Suprapubic skin (tissue), 4 donors: ENCODE results near the gene SLC25A46. TPM values are rescaled to one million over a fixed set of nuclear protein-coding genes. Genes with fewer than 3 reads are reported as not detected.

Experiments
- DNase-seq, 2 donors: peaks; one replicate each; pipeline ENCODE4 v3.0.0-alpha.2; 2019; ENCODE audit warnings: low spot score in 2 of 2
- H3K27ac ChIP-seq: fragments of 200-600 bp; sonication (generic); one replicate; pipeline ENCODE4 v1.5.1; 2019
- H3K27me3 ChIP-seq: fragments of 200-600 bp; sonication (generic); one replicate; pipeline ENCODE4 v1.5.1; 2019
- H3K36me3 ChIP-seq: fragments of 200-600 bp; sonication (generic); one replicate; pipeline ENCODE4 v1.5.1; 2019
- H3K4me1 ChIP-seq: fragments of 200-600 bp; sonication (generic); one replicate; pipeline ENCODE4 v1.5.1; 2019
- H3K4me3 ChIP-seq: fragments of 200-600 bp; sonication (generic); one replicate; pipeline ENCODE4 v1.5.1; 2019; ENCODE audit warnings: mild to moderate bottlenecking
- H3K9me3 ChIP-seq: fragments of 200-600 bp; sonication (generic); one replicate; pipeline ENCODE4 v1.5.1; 2019
- EP300 ChIP-seq: sonication (generic); formaldehyde crosslinking; IDR thresholded peaks from one replicate; pipeline ENCODE4 v1.6.1; 2017; ENCODE audit warnings: antibody characterized with exemption
- POLR2A ChIP-seq, 2 donors: fragments of 450-650 bp; IDR thresholded peaks; one replicate each; pipeline ENCODE4 v1.6.1; 2017; ENCODE audit warnings: antibody characterized with exemption in 2 of 2, mild to moderate bottlenecking in 2 of 2, moderate library complexity in 2 of 2
- POLR2AphosphoS5 ChIP-seq, 3 donors: sonication (generic); formaldehyde crosslinking; IDR thresholded peaks; one replicate each; pipeline ENCODE4 v1.6.1; 2017; ENCODE audit warnings: antibody characterized with exemption in 3 of 3
- WGBS: methylation state at CpG from one replicate; pipeline ENCODE4 v1.1.5; 2018; 5-methylcytosine and 5-hydroxymethylcytosine counted together
- total RNA-seq, 4 donors: library from RNA; depleted of rRNA; stranded (reverse); fragments of >200 nt; gene quantifications; one replicate each; pipeline ENCODE4 v1.1.0, GENCODE V29; 2016
- TF ChIP-seq, protein P1 (sequence below), 2 donors: fragments of 200-600 bp in 1 of 2; fragments of 450-650 bp in 1 of 2; sonication (generic) in 1 of 2; IDR thresholded peaks; one replicate each; pipeline ENCODE4 v1.5.1; 2016 to 2019; ENCODE audit warnings: antibody characterized with exemption in 2 of 2, mild to moderate bottlenecking in 1 of 2, moderate library complexity in 1 of 2

The SLC25A46 gene
- total RNA-seq, 4 donors from 2014 or later, result 27.8 to 46.4 (median 45.4) TPM

DNA sequence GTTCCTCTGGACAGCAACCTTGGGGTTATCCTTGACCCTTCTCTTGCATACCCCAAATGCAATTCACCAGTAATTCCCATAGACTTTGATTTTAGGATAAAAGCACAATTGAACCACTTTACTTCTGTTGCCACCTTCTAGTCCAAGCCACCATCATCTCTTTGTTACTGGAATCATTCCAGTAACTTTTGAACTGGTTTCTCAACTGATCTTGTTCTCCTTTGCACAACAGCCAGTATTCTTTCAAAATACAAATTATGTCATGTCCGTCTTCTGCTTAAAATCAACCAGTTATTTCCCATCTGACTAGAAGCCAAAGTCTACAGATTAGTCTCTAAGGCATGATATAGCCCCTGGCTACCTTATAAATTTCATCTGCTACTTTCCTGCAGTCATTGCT, 21.4 kb downstream of the SLC25A46 start:
- H3K9me3 ChIP-seq, result no peaks in the 10 kb centered on the region
- no peak overlapping the region for H3K4me3 ChIP-seq
- H3K27ac ChIP-seq, result no peak overlapping the region
- H3K4me1 ChIP-seq, result no peaks in the 10 kb centered on the region
- no peaks in the 10 kb centered on the region for H3K27me3 ChIP-seq
- no peak for DNase-seq
- TF ChIP-seq, protein P1, sequence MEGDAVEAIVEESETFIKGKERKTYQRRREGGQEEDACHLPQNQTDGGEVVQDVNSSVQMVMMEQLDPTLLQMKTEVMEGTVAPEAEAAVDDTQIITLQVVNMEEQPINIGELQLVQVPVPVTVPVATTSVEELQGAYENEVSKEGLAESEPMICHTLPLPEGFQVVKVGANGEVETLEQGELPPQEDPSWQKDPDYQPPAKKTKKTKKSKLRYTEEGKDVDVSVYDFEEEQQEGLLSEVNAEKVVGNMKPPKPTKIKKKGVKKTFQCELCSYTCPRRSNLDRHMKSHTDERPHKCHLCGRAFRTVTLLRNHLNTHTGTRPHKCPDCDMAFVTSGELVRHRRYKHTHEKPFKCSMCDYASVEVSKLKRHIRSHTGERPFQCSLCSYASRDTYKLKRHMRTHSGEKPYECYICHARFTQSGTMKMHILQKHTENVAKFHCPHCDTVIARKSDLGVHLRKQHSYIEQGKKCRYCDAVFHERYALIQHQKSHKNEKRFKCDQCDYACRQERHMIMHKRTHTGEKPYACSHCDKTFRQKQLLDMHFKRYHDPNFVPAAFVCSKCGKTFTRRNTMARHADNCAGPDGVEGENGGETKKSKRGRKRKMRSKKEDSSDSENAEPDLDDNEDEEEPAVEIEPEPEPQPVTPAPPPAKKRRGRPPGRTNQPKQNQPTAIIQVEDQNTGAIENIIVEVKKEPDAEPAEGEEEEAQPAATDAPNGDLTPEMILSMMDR (IDR thresholded peaks at IDR 0.05), result no peak
- TF ChIP-seq EP300, result no peak
- TF ChIP-seq POLR2A (IDR thresholded peaks at IDR 0.05), result no peak
- no peak for TF ChIP-seq POLR2AphosphoS5 (IDR thresholded peaks at IDR 0.05)
- H3K36me3 ChIP-seq, result peaks cover 51% of the 10 kb centered on the region
- WGBS, result 81% methylated on average over 1 of the region's 1 CpG

DNA sequence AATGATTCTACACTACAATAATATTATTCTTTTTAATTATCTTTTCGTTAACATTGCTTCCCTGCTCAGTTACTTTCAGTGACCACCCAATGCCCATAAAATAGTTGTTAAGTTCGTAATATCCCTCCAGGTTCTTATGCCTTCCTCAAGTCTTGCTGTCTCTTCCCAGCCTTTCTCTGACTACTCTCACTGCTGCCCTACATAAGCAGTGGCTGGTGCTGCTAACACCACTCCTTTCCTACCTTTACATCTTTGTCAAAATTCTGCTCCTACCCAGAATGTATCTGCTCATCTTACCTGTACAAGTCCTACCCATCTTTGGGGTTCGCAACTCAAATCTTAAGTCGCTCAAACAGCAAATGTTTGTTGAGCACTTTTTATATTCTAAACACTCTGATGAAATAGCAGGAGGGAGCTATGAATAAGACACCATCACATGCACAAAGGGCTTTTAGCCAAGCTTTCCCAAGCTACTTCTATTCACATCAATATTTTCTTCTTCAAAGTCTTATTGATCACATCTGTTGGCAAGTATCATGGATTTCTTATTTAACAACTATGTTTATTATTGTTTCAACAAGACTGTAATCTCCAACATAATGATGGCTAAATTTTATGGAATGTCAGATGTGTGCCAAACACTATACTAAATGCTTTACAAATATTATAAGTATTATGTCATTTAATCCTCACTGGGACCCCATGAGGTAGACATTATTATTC, 29.5 kb downstream of the SLC25A46 start:
- Histone ChIP-seq H3K27me3 (no peaks in the 10 kb centered on the region), H3K36me3 (no peaks in the 10 kb centered on the region), H3K4me3 (no peak overlapping the region), H3K27ac (no peak overlapping the region), H3K9me3 (no peaks in the 10 kb centered on the region), H3K4me1 (no peaks in the 10 kb centered on the region)
- 77% methylated on average over 4 of the region's 4 CpGs for WGBS
- TF ChIP-seq, protein P1 (IDR thresholded peaks at IDR 0.05), result no peak
- TF ChIP-seq EP300 (no peak), POLR2AphosphoS5 (IDR thresholded peaks at IDR 0.05) (no peak), POLR2A (IDR thresholded peaks at IDR 0.05) (no peak)
- DNase-seq, result no peak

DNA sequence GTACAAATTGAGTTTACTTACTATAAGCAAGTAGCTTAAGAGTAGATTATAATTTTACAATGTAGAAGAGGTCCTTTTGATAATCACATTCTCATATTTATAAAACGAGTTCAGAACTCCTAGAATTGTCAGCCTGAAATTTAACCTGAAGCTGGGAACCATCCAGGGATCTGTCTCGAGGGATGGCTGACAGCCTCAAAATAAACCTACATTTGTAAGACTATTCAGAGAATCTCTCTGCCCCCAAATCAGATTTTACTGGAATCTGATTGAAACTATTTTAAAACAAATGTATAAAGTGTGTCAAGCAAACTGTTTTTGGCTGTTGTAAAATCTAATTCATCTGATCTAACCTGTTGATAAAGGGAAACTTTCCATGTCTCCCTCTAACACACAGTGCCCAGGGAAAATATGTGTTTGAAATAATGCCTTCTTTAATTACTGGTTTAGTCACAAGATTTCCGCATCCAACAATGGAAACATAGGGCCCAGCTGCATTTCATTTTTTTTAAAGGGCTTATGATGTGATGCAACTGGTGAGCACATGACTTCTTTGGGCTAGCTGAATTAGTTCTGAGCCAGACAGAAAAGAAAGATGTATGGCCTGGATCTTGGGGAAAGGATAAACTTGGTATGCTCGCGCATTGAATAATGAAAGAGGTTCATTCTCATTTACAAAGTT, 30.3 kb downstream of the SLC25A46 start:
- Histone ChIP-seq H3K36me3 (no peaks in the 10 kb centered on the region), H3K4me1 (no peaks in the 10 kb centered on the region), H3K27me3 (no peaks in the 10 kb centered on the region), H3K27ac (no peak overlapping the region), H3K9me3 (no peaks in the 10 kb centered on the region), H3K4me3 (no peak overlapping the region)
- 37% methylated on average over 5 of the region's 5 CpGs for WGBS
- DNase-seq, result no peak
- TF ChIP-seq, protein P1 (IDR thresholded peaks at IDR 0.05), result no peak
- TF ChIP-seq EP300, result no peak
- TF ChIP-seq POLR2A (IDR thresholded peaks at IDR 0.05), result no peak
- no peak for TF ChIP-seq POLR2AphosphoS5 (IDR thresholded peaks at IDR 0.05)

DNA sequence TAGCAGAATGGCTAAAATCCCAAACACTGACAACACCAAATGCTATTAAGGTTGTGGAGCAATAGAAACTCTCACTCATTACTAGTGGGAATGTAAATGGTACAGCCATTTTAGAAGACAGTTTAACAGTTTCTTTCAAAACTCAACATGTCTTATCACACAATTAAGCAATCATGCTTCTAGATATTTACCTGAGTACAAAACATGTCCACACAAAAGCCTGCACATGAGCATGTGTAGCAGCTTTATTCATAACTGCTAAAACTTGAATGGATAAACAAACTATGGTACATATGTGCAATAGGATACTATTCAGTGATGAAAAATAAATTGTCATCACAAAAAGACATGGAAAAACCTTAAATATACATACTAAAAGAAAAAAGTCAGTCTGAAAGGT, 31.5 kb downstream of the SLC25A46 start:
- Histone ChIP-seq H3K4me1 (no peaks in the 10 kb centered on the region), H3K36me3 (no peaks in the 10 kb centered on the region), H3K9me3 (no peaks in the 10 kb centered on the region), H3K27ac (no peak overlapping the region), H3K27me3 (no peaks in the 10 kb centered on the region), H3K4me3 (no peak overlapping the region)
- no peak for DNase-seq
- no peak for TF ChIP-seq POLR2A (IDR thresholded peaks at IDR 0.05)
- no peak for TF ChIP-seq EP300
- no peak for TF ChIP-seq POLR2AphosphoS5 (IDR thresholded peaks at IDR 0.05)
- TF ChIP-seq, protein P1 (IDR thresholded peaks at IDR 0.05), result no peak

DNA sequence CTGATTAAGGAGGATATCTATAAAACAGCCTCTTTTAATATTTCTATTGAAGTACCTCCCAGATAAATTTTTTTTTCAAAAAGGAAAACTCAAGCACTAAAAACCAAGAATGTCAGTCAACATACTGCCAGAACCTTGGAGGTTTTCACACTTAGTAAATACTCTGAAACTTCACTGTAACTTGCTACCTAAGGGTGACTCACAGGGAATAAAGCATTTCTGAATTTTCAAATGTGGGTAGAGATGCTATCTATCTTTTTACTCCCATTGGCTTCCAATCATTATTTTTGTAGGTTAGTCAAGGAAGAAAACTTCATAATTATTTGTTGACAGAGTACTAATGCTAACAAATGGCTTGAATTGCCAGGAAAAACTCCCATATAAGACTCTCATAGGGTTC, 46.1 kb downstream of the SLC25A46 start:
- Histone ChIP-seq H3K27ac (no peak overlapping the region), H3K4me3 (no peak overlapping the region), H3K36me3 (no peaks in the 10 kb centered on the region), H3K27me3 (no peaks in the 10 kb centered on the region), H3K4me1 (no peaks in the 10 kb centered on the region), H3K9me3 (no peaks in the 10 kb centered on the region)
- TF ChIP-seq POLR2AphosphoS5 (IDR thresholded peaks at IDR 0.05), result no peak
- TF ChIP-seq, protein P1 (IDR thresholded peaks at IDR 0.05), result no peak
- TF ChIP-seq EP300, result no peak
- TF ChIP-seq POLR2A (IDR thresholded peaks at IDR 0.05), result no peak
- DNase-seq, result no peak
